Activated T-helper 1 cell treated with anti-CD3 and anti-CD28 coated beads, Interleukin-2, amount 50 U/mL, for 16 hours (primary cell): ENCODE data around the gene UGCG.
"Not testable (repeated sequence)": the region's sequence is repeated elsewhere in the genome, so short reads cannot be mapped to it uniquely, and the experiment has no call there.

Experiments
- DNase-seq, 2 donors: peaks; one replicate each; pipeline ENCODE4 v3.0.0-alpha.2; 2020; ENCODE audit warnings: low read depth in 1 of 2, low spot score in 1 of 2

The UGCG gene

GRCh38 chr9:111890334-111890733 is 6.3 kb upstream of the UGCG start:
- DNase-seq = no peak

DNA sequence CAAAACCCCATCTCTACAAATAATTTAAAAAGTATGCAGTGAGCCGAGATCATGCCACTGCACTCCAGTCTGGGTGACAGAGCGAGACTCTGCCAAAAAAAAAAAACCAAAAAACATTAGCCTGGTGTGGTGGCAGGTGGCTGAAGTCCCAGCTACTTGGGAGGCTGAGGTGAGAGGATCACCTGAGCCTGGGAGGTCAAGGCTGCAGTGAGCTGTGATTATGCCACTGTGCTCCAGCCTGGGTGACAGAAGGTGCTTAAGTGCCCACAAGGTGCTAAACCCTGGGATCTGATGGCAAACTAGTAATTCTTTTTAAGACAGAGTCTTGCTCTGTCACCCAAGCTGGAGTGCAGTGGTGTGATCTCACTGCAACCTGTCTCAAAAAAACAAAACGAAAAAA is 5.7 kb upstream of the UGCG start:
- not testable (repeated sequence) for DNase-seq

DNA sequence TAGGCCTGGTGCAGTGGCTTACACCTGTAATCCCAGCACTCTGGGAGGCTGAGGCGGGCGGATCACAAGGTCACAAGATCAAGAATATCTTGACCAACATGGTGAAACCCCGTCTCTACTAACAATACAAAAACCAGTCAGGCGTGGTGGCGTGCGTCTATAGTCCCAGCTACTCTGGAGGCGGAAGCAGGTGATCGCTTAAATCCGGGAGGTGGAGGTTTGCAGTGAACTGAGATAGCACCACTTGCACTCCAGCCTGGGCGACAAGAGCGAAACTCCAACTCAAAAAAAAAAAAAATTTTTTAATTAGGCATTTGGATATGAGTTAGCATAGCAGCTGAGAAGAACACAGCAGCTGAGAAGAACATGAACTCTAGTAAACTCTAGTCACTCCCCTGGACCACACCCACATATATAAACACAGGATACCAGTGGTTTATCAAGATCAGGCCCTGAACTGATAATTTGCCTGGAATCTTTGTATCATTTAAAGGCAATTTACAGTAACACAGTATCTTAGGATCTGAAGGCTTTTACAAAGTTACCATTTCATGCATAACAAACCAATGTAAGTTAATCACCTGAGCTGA is 4.6 kb upstream of the UGCG start:
- DNase-seq = no peak

- DNase-seq = peak in 1 of 2 donors; percentile 24
These were observed 457 bp downstream of the UGCG start for GRCh38 chr9:111896942-111897600.

GRCh38 chr9:111897601-111898137 is 1.1 kb downstream of the UGCG start:
- no peak for DNase-seq

DNA sequence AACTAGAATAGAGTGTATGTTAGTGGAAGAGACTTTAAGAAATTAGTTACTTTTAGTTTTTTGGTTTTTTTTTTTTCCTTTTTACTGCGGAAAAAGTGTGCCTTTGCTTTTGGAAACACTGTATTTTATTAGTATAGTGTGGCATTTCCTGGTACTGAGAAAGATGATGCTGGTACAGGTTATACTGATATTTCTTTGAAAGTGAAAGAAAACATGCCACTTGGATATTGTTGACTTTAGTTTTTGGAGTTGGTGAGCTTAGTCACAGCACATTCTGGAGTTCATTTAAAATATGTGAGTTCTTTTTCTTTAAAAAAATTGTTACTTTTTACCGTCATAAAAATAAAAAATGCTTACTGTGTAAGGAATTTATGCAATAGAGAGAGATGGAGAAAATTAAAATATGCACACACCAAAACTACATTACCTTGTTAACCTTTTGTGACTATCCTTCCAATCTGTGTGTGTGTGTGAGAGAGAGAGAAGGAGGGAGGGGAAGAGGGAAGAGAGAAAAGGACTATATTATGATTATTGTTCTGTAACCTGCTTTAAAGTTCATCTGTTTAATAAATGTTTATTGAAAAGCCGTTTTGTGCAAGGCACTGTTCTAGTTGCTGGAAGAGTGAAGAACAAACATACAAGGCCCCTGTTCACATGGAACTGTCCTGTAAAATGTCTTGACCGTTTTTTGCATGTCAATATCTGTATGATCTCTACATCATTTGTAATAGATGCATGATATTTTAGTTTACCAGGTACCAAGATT is 1.9 kb downstream of the UGCG start:
- DNase-seq = no peak

DNA sequence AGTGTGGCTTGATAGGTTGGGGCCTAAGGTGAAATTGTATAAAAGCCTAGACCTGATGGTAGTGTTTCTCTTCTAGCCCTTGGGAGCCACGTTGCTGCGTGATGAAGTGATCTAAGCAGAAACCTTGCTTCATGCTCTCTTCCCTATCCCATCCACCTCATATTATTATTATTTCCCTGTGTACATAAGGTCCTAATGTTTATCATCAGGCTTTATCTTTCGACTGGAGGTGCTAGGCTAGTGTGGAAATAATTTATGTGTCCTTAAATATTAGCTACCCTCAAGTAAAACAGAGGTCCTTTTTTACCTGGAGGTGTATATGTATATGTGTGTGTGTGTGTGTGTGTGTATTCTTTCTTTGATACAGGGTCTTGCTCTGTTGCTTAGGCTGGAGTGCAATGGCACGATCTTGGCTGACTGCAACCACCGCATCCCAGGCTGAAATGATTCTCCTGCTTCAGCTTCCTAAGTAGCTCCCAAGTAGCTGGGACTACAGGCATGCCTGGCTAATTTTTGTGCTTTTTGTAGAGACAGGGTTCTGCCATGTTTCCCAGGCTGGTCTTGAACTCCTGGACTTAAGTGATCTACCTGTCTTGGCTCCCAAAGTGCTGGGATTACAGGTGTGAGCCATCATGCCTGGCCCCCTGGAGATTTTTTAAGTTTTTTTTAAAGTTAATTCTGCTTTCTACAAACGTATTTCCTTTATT is 3.7 kb downstream of the UGCG start:
- DNase-seq = no peak

DNA sequence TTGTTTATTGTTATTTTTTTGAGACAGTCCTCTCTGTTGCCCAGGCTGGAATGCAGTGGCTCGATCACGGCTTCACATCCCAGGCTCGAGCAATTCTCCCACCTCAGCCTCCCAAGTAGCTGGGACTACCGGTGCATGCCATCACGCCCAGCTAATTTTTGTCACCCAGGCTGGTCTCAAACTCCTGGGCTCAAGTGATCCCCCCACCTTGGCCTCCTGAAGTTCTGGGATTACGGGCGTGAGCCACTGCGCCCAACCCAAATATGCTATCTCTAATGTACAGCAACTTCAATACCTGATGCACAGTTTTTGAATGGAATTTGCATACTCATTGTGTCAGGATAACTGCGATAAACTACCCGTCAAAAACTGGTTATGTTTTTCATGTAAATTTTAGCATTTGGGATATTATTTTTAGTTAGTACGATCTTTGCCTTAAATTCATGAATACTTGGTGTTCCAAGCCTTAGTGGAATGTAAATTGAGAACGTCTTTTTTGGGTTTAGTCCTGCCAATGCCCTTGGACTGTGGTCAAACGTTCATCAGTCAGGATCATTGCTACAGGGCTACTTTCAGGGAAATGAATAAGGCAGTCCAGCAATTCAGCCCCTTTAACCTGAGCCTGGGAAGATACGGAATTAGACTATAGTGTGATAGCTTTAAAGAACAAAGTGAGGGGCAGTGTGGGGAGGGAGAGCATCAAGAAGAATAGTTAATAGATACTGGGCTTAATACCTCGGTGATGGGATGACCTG is 4.4 kb downstream of the UGCG start:
- DNase-seq = no peak

DNA sequence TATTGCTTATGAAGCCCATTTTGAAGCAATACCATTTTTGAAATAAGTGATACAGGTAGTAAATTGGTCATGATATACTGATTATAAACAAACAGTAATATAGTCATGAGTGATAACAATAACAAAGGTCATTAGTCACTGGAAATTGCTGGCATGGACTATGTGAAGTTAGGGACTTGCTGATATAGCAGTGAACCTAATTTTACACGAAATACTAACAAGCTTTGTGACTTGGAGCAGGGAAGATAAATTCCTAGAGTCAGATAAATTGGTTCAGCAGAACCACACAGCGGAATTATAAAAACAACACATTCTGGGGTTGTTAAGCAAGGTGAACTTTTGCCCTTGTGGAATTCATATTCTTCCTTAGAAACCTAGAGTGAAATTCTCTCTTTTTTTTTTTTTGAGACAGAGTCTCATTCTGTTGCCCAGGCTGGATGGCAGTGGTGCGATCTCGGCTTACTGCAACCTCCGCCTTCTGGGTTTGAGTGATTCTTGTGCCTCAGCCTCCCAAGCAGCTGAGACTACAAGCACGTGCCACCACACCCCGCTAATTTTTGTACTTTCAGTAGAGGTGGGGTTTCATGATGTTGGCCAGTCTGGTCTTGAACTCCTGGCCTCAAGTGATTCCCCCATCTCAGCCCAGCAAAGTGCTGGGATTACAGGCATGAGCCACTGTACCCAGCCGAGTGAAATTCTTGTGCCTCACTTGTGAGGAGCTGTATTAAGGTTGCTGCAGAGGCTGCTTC is 6.0 kb downstream of the UGCG start:
- DNase-seq = no peak

DNA sequence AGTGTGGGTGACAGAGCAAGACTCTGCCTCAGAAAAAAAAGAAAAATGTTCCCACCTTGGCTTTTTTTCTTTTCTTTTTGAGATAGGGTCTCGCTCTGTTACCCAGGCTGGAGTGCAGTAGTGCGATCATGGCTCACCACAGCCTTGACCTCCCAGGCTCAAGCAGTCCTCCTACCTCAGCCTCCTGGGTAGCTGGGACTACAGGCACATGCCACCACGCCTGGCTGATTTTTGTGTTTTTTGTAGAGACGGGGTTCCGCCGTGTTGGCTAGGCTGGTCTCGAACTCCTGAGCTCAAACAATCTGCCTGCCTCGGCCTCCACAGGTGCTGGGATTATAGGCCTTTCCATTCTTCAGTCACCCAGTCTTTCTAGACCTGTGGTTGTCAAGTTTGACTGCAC is 6.9 kb downstream of the UGCG start:
- not testable (repeated sequence) for DNase-seq

DNA sequence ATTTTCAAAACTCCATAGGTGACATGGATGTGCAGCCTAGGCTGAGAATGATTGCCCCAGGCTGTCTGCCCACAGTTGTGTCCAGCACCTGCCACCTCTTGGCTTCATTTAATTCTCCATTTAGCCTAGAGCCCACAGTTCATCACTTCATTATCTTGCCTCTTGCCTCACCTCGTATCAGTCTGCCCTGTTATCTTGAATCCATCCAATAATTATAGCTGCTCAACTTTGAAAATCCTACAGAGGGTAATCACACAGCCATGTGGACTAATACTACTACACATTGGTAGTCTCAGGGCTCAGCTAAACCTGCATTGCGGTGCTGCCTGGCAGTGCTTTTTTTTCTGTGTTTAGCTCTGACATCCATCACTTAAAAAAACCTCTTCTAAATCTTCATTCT is 7.4 kb downstream of the UGCG start:
- DNase-seq = no peak

GRCh38 chr9:111904891-111905291 is 8.3 kb downstream of the UGCG start:
- DNase-seq = no peak

DNA sequence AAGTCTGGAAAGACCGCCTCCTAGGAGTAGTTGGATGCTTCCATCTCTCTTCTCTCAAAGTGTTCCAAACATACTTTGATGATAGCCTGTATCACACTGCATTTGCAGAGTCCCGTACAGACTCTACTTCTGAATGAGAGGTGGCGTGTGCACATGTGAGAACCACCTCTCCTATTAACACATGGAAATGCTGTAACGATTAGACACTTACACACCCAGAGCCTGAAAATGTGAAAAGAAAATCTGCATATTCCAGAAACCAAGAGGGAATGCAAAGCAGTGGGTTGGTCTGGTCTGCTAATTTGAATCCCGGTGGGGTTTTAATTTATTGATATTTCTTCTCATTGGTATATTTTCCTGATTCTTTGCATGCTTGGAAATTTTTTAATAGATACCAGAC is 10.5 kb downstream of the UGCG start:
- DNase-seq = no peak

DNA sequence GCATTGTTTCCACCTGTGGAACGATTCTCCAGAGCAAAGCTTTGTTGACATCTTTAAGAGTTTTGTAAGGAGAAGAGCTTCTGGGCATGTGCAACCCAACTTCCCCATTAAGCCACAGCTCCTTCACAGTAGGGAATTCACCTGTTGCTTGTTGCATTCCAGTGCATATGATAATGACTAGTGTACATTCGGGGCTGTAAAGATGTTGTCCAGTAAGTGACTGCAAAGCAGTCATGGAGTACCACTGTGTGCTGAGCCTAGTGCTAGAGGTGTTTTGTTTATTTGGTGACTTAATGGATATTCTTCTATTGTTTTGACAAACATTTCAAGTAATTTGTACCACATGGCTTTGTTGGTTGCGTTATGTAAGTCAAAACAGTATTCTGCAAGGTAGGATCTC is 12.8 kb downstream of the UGCG start:
- DNase-seq = no peak

DNA sequence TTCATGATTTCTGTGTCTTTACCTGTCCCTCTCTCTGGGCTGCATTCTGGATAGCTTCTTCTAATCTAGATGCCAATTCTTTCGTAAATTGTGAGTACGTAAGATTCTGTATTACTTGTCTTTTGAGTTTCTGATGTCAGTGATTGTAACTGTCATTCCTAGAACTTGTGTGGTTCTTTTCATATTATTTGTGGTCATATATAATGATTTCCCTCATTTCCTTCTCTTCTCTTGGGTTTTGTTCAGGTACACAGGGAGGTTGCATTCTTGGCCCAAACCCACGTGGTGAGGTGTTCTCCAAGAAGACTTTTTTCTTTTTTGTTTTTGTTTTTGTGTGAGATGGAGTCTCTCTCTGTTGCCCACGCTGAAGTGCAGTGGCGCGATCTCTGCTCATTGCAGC is 13.8 kb downstream of the UGCG start:
- DNase-seq = no peak

GRCh38 chr9:111913159-111913558 is 16.5 kb downstream of the UGCG start:
- DNase-seq = no peak

- DNase-seq = no peak
These were observed 18.3 kb downstream of the UGCG start for GRCh38 chr9:111914749-111915424.

DNA sequence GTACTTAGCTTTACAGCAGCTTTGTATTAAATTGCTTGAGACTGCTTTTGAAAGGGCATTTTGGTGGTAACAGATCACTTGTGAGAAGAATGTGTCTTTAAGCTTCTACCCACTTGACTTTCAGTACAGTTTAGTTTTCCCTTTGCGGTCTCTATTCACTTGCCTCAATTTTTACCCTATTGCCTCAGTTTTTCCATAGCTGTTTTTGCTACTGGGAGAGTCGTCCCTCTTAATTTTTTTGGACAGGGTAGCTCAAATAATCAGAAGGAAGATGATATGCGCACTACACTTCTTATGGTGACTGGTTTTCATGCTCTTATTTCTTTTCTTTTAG is 18.8 kb downstream of the UGCG start:
- DNase-seq = no peak

GRCh38 chr9:111916234-111916645 is 19.6 kb downstream of the UGCG start:
- no peak for DNase-seq

DNA sequence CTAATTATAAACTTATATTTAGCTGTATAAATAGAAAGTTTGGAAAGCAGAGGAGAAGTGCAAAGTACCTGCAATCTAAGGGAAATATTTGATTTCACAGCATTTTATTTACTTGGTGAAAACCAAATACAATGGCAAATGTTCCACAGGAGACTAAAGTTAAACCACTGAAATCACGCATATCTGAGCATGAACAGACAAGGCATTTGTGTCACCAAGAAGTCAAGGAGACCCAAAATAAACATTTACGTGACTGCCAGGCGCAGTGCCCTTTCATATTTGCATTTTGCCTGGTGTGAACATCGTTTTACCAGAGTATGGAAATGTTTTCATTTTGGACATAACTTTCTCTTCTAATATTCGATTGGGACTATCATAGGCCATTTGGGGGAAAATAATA is 20.6 kb downstream of the UGCG start:
- no peak for DNase-seq
